HG02938 (cell line): ENCODE measurements around the gene ADGRG7.
"Not testable (repeated sequence)": the region's sequence is repeated elsewhere in the genome, so short reads cannot be mapped to it uniquely, and the experiment has no call there.

ENCODE experiments used
- ATAC-seq: cut with Tn5 transposase; IDR thresholded peaks from one replicate; pipeline ENCODE4 v1.9.1; 2021; ENCODE audit warnings: mild to moderate bottlenecking, moderate library complexity; ENCODE audit not compliant: unreplicated experiment

ADGRG7 gene

GRCh38 chr3:100641471-100642032 lies 32.2 kb downstream of the ADGRG7 start:
- ATAC-seq = peak; percentile 85

- ATAC-seq = no peak
These were observed 36.5 kb downstream of the ADGRG7 start for GRCh38 chr3:100645913-100646312.

- no peak for ATAC-seq
These were observed 37.8 kb downstream of the ADGRG7 start for GRCh38 chr3:100647171-100647570.

- no peak for ATAC-seq
These were observed 38.3 kb downstream of the ADGRG7 start for GRCh38 chr3:100647657-100648056.

- peak; percentile 97 for ATAC-seq
These were observed 41.5 kb downstream of the ADGRG7 start for GRCh38 chr3:100650651-100651619.

- ATAC-seq = no peak
These were observed 44.3 kb downstream of the ADGRG7 start for GRCh38 chr3:100653604-100654294.

- no peak for ATAC-seq
These were observed 47.5 kb downstream of the ADGRG7 start for GRCh38 chr3:100656945-100657344.

GRCh38 chr3:100661294-100661693 lies 51.9 kb downstream of the ADGRG7 start:
- not testable (repeated sequence) for ATAC-seq

GRCh38 chr3:100662113-100662823 lies 52.9 kb downstream of the ADGRG7 start:
- no peak for ATAC-seq

- ATAC-seq = no peak
These were observed 55.8 kb downstream of the ADGRG7 start for GRCh38 chr3:100665230-100665629.

- ATAC-seq = not testable (repeated sequence)
These were observed 57.3 kb downstream of the ADGRG7 start for GRCh38 chr3:100666699-100667098.

GRCh38 chr3:100667316-100667715 lies 57.9 kb downstream of the ADGRG7 start:
- not testable (repeated sequence) for ATAC-seq

- ATAC-seq = not testable (repeated sequence)
These were observed 61.6 kb downstream of the ADGRG7 start for GRCh38 chr3:100670995-100671394.

- no peak for ATAC-seq
These were observed 72.1 kb downstream of the ADGRG7 start for GRCh38 chr3:100681496-100681895.

- ATAC-seq = no peak
These were observed 72.9 kb downstream of the ADGRG7 start for GRCh38 chr3:100682056-100682853.

- no peak for ATAC-seq
These were observed 73.7 kb downstream of the ADGRG7 start for GRCh38 chr3:100682854-100683760.

GRCh38 chr3:100693225-100693624 lies 83.8 kb downstream of the ADGRG7 start:
- no peak for ATAC-seq

GRCh38 chr3:100695696-100696095 lies 86.3 kb downstream of the ADGRG7 start:
- ATAC-seq = no peak

GRCh38 chr3:100696161-100696560 lies 86.8 kb downstream of the ADGRG7 start:
- ATAC-seq = no peak
